Muscle of arm (tissue), 14 donors: ENCODE data around the gene ABCG8. TPM values are rescaled to one million over a fixed set of nuclear protein-coding genes. Genes with fewer than 3 reads are reported as not detected.

ENCODE experiments used
- DNase-seq: peaks from one replicate; pipeline ENCODE4 v3.0.0-alpha.2; 2013
- long read RNA-seq, 11 donors: transcript quantifications; one replicate each; lab custom pipeline, GENCODE V29; 2026
- polyA plus RNA-seq, 12 donors: library from polyadenylated mRNA; unstranded; fragments of 120-200 nt; gene quantifications; one replicate each; pipeline ENCODE4 v1.2.1, GENCODE V29; 2013; ENCODE audit not compliant: insufficient read length in 12 of 12

The ABCG8 gene
- under 1 TPM in 9 of 12 donors, not detected in 3; 0.01 to 0.19 (median 0.08) TPM for polyA plus RNA-seq
- long read RNA-seq, donor 1, partial matches to known transcripts = 163 of 208 reads
- long read RNA-seq, donor 1, other reads (novel, unspliced or antisense) = 45 of 208 reads
- long read RNA-seq, donor 2, partial matches to known transcripts = 48 of 48 reads
- long read RNA-seq, donor 2, other reads (novel, unspliced or antisense) = 0 of 48 reads
- long read RNA-seq, donor 3, partial matches to known transcripts = 36 of 36 reads
- long read RNA-seq, donor 3, other reads (novel, unspliced or antisense) = 0 of 36 reads
- long read RNA-seq, donor 4, partial matches to known transcripts = 27 of 27 reads
- long read RNA-seq, donor 4, other reads (novel, unspliced or antisense) = 0 of 27 reads
- long read RNA-seq, donor 5 = 0 reads
- long read RNA-seq, donor 6, partial matches to known transcripts = 40 of 40 reads
- long read RNA-seq, donor 6, other reads (novel, unspliced or antisense) = 0 of 40 reads
- long read RNA-seq, donor 7 = 0 reads
- long read RNA-seq, donor 8, partial matches to known transcripts = 123 of 134 reads
- long read RNA-seq, donor 8, other reads (novel, unspliced or antisense) = 11 of 134 reads
- long read RNA-seq, donor 9 = 0 reads
- long read RNA-seq, donor 10 = 0 reads
- long read RNA-seq, donor 11, partial matches to known transcripts = 120 of 128 reads
- long read RNA-seq, donor 11, other reads (novel, unspliced or antisense) = 8 of 128 reads

DNA sequence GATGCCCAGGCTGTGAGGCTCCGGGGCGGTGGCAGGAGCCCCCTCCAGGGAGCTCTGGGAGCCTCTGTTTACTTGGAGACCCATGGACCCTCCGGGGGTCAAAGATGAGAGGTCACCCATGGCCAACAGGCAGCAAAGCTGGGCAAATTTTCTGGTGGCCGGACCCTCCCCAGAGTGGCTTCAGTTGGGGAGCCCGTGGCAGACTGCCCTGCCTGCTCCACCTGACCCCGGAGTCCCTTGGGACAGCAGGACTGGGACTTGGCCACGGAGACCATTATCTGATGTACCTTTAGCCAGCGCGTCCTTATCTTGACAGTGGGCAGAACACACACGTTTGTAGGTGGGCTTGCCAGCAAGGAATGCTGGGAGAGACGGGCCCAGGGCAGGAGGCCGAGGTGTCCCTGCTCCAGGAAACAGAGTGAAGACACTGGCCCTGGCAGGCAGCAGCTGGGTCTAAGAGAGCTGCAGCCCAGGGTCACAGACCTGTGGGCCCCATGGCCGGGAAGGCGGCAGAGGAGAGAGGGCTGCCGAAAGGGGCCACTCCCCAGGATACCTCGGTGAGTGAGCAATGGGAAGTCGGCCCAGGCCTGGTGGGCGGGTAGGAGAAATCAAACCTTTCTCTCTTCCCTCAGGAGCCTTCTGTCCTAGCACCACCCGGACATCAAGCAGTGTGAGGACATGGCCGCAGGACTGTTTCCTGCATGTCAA, at the start of gene ABCG8, which contains the start of gene ABCG5:
TSS of gene ABCG8 (plus strand) at position 412 of the 708 bp plus-strand sequence. CDS start at position 495, 83 bp downstream.
TSS of gene ABCG5 (minus strand) at position 280 of the 708 bp plus-strand sequence. CDS start at position 120, 160 bp downstream.
- DNase-seq = no peak

DNA sequence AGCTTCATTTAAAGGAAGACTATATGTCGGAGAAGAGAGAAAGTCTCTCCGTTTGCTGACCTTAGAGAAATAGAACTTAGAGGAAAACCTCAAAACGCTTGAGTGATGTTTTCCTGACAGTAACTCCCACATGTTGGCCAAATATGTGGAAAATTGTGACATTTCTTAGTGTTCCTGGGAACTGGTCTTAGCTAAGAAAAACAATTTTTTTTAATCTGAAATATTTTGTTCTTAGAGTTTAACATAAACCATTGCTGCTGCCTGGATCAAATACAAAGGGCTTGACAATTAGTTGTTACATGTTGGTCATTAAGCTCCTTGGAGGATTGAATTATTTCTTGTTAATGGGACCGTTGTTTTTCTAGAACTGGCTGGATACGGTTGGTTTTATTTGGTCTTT, 48.6 kb upstream of the ABCG8 start:
- no peak for DNase-seq

- DNase-seq = no peak
Observed at GRCh38 chr2:43791035-43791765, 47.6 kb upstream of the ABCG8 start.

DNA sequence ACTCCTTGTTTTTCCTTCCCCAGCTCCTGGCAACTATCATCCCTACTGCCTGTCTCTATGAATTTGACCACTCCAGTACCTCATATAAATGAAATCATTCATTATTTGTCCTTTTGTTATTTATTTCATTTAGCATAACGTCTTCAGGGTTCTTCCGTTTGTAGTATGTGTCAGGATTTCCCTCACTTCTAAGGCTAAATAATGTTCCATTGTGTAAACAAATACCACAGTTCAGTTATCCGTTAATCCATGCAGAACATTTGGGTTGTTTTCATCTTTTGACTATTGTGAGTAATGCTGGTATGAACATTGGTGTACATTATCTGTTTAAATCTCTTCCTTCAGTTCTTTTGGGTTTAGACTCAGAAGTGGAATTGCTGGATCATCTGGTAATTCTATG, 46.1 kb upstream of the ABCG8 start:
- no peak for DNase-seq

DNA sequence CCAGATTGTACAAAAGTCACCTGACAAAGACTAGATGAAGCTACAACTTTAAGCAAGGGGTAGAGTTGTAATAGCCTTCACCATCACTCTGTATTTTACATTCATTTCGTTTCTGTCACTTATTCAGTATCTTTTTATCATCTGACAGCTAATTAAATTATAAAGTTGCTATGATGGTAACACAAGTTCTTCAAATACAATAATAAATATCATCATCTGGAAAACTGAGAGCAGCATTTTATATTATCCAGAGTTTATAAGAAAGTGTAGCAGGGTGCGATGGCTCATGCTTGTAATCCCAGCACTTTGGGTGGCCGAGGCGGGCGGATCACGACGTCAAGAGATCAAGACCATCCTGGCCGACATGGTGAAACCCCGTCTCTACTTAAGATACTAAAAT, 43.8 kb upstream of the ABCG8 start:
- no peak for DNase-seq

- DNase-seq = no peak
Observed at GRCh38 chr2:43796206-43796605, 42.6 kb upstream of the ABCG8 start.

DNA sequence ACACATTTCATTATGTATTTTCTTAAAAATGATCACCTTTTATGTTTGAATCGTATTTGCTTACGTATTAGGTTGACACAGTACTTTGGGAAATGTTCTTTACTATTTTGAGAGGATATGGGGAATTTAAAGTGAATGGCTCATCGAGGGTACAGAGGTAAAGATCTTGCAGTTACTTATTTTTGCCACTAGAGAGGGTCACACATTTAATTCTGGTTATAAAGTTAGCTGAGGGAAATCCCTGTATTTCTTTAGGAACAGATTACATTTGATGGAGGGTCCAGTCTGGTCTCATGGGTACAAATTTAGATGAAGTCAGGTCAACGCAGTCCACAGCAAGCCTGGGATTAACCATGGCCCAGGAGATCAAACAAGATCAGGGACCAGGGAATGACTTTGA, 40.5 kb upstream of the ABCG8 start:
- DNase-seq = no peak

DNA sequence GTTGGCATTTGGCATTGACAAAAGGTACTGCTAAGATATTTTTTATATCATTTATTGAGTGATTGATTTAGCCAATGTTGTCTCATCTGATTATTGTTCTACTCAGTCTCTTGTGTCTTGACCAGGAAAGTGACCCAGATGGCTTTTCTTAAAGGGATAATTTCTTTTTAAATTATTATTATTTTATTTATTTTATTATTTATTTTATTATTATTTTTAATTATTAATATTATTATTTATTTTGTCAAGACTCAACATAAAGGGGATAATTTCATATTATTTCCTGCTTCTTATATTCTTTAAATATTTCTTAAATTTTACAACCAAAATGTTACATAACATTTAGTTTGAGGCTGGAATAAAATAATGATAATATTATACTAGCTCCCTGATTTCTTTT, 37.9 kb upstream of the ABCG8 start:
- DNase-seq = no peak

- DNase-seq = no peak
Observed at GRCh38 chr2:43802135-43802534, 36.6 kb upstream of the ABCG8 start.

- no peak for DNase-seq
Observed at GRCh38 chr2:43803113-43803512, 35.7 kb upstream of the ABCG8 start.

DNA sequence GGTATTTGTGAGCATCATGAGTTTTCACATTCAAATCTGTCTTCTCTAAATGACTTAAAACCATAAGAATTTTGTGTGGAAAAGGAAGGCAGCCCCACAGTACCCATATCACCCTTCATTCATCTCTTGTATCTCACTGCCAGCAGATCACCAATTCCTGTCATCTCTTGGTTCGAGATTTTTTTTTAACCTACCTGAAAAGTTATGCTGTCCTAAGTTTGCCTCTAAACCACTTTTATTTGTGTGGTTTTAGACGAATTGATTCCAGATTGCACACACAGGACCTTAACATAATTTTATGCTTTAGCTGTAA, 32.1 kb upstream of the ABCG8 start:
- no peak for DNase-seq

GRCh38 chr2:43810452-43810851, 28.3 kb upstream of the ABCG8 start:
- no peak for DNase-seq

- no peak for DNase-seq
Observed at GRCh38 chr2:43810888-43811287, 27.9 kb upstream of the ABCG8 start.

DNA sequence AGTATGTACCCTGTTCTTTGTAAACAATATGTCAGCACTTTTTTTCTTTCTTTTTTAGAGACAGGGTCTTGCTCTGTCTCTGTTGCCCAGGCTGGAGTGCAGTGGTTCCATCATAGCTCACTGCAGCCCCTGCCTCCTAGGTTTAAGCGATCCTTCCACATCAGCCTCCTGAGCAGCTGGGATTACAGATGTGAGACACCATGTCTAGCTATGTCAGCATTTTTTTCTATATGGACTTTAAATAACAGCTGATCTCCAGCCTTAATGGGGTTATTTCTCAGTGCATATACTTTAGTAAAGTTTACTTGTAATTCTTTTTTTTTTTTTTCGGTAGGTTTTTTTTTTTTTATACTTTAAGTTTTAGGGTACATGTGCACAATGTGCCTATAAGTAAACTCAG, 26.8 kb upstream of the ABCG8 start:
- no peak for DNase-seq

DNA sequence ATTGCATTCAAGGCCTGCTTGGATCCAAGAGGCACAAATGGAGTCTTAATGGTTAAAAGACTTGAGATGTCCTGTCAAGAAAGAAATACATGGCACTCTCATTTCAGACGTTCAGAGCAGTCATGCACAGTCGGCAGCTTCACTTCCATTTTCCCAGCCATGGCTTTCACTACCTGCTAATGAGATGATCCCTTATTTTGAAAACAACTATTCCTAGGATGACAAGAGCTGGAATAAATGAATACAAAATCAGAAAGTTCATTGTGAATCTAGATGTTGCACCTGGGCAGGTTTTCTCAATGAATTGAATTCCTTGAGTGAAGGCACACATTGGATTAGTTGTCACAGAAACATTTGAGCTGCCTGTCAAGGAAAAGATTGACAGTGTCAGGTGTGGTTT, 25.8 kb upstream of the ABCG8 start:
- DNase-seq = no peak

DNA sequence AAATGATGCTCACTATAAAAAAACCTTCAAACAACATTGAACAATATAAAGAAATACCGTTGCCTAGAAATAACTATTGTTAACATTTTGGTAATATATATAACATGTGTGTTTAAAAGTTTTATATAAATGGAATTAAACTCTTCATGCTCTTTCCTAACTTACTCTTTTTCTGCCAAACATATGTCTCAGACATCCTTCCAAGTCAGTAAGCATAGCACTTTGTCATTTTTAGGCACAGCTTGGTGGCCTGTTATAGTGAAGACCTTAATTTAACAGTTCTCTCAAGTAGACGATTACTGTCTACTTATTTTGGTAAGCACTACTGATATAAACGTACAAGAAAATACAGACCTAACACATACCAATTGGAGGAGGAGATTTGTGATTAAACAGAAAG, 24.1 kb upstream of the ABCG8 start:
- no peak for DNase-seq

GRCh38 chr2:43818761-43819160, 20.0 kb upstream of the ABCG8 start:
- no peak for DNase-seq

GRCh38 chr2:43819491-43820163, 19.1 kb upstream of the ABCG8 start:
- no peak for DNase-seq

DNA sequence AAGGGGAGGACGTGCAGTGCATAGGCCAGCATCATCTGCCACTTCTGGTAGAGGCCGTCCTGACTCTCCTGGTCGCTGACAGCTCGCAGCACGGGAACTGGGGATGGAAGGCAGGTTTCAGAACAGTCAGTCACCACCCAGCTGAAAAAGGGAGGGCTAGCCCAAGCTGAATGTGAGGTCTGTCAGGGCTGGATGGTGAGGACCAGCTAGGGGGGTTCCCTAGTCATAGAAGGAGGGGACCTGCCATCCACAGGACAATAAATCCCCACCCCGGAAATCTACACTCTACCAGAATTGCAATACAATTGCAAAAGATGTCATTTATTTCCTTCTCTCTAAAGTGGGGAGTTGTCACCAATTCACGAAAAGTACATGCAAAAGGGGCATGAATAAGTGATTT, 15.9 kb upstream of the ABCG8 start:
- no peak for DNase-seq

DNA sequence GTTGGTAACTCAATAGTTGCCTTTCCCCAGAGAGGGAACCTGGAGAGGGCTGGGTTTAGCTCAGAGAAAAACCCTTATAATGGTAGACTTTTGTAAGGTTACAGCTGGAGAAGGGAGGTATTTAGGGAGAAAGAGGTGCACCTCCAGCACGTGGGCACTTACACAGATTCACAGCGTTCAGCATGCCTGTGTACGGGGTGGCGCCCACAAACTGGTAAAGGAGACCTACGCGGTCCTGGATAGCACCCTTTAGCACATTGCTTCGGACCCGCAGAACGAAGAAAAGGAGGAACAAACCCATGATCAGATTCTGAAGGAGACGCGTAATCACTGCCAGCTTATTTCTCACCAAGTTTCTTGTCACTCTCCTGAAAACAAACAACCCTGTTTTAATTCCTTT, 15.0 kb upstream of the ABCG8 start:
- no peak for DNase-seq

DNA sequence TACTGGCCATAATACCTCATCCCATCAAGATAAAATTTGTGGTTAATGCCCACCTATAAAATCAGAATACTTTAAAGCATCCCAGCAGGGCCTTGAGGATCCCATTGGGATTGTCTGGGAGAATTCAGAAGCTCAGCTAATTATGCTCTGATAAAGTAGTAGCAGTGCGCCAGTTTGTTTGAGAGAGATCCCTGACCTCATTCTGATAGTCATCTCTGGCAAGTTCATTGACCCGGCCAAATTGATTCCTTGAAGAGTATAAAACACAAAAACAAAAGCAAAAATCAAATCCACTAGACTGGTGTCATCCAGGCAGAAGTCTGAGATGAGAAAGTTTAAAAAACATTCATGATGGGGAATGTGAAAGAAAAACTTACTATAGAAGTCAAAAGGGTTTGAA, 14.3 kb upstream of the ABCG8 start:
- no peak for DNase-seq
